ENCODE data around the gene AMBP. TPM values are rescaled to one million over a fixed set of nuclear protein-coding genes. Genes with fewer than 3 reads are reported as not detected.
"Not testable (repeated sequence)": the region's sequence is repeated elsewhere in the genome, so short reads cannot be mapped to it uniquely, and the experiment has no call there.

The AMBP gene
- total and polyA plus RNA-seq, 2 of the 13 experiments (the other 11 are each of a cell fraction or from before 2014, with no cell fraction given), result 1,510 to 2,580 TPM

- TF ChIP-seq, protein P1, sequence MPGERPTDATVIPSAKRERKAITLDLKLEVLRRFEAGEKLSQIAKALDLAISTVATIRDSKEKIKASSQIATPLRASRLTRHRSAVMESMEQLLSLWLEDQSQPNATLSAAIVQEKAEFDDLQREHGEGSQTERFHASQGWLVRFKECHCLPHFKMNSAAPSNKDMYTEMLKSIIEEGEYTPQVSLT (CRISPR knock-in tag; IDR thresholded peaks at IDR 0.05; ENCODE audit: borderline replicate concordance, low read depth), result no peak
- TF ChIP-seq THRA (CRISPR knock-in tag; IDR thresholded peaks at IDR 0.05; ENCODE audit: borderline replicate concordance) (no peak), MATR3 (CRISPR knock-in tag; IDR thresholded peaks at IDR 0.05) (no peak)
Measured at GRCh38 chr9:114046237-114046755, 31.8 kb downstream of the AMBP start (continued).

GRCh38 chr9:114043660-114044059 lies 34.4 kb downstream of the AMBP start:
- H3K36me3 ChIP-seq (replicated peaks in 1 of 2; ENCODE audit: control insufficient read depth in 1 of 2, insufficient read depth in 2 of 2, low read length in 2 of 2); H3K4me3 ChIP-seq (replicated peaks in 1 of 3; ENCODE audit: insufficient read depth in 1 of 3, low read depth in 2 of 3, low read length in 3 of 3); H3K9me3 ChIP-seq (ENCODE audit: low read length); H3K27me3 ChIP-seq (ENCODE audit: control insufficient read depth in 1 of 2, insufficient read depth in 2 of 2, low read length in 2 of 2); POLR2A ChIA-PET; CTCF ChIA-PET (ENCODE audit: low intra/inter-chr PET ratio, low total read pairs); FAIRE-seq; BruUV-seq (replicated peaks); H2AFZ ChIP-seq (ENCODE audit: low read length); H3K4me2 ChIP-seq (ENCODE audit: low read depth, low read length); H4K20me1 ChIP-seq (ENCODE audit: insufficient read depth, low read length); H3K9ac ChIP-seq (ENCODE audit: insufficient read depth, low read depth, low read length); ATAC-seq; DNase-seq (ENCODE audit: low spot score); H3K79me2 ChIP-seq (ENCODE audit: insufficient read depth, low read length); H3K27ac ChIP-seq (ENCODE audit: extremely low read length, insufficient read depth, low read length): not testable (repeated sequence)
- intact Hi-C loops (cut with micrococcal nuclease; ENCODE audit: unreplicated experiment) (loop anchor here (10.0 kb wide), 1 partner anchor 169 kb away; the partner anchor contains the start of gene ZNF618), in situ Hi-C loops (cut with HindIII; ENCODE audit: extremely low pct_ligation_motif_present, low pct_unique_long_range_greater_than_20kb) (loop anchor here (25.0 kb wide), 1 partner anchor 306 kb away; no protein-coding TSS in a partner anchor)
- peaks cover 14% of the 10 kb centered on the region for H3K4me1 ChIP-seq (ENCODE audit: insufficient read depth, low read length)

DNA sequence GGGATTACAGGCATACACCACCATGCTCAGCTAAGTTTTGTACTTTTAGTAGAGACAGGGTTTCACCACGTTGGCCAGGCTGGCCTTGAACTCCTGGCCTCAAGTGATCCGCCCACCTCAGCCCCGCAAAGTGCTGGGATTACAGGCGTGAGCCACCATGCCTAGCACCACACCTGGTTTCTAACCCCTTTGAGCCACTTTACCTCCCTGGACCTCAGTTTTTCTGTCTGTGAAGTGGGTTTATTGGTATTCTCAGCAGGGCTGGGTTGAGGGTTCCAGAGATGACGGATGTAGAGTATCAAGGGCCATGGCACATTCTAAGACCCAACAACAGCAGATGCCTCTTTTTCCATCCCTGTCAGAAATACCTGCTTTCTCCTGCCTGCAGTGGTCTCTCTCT lies 38.6 kb downstream of the AMBP start:
- H3K27ac ChIP-seq (ENCODE audit: extremely low read length, insufficient read depth, low read length), result no peak overlapping the region
- FAIRE-seq, result no peak
- no peak for ATAC-seq
- no peaks in the 10 kb centered on the region for H3K79me2 ChIP-seq (ENCODE audit: insufficient read depth, low read length)
- H3K36me3 ChIP-seq (replicated peaks in 1 of 2; ENCODE audit: control insufficient read depth in 1 of 2, insufficient read depth in 2 of 2, low read length in 2 of 2), result no peaks in the 10 kb centered on the region
- ChIA-PET CTCF (ENCODE audit: low intra/inter-chr PET ratio, low total read pairs) (no interaction called here), POLR2A (no interaction called here)
- no peak overlapping the region for H3K9ac ChIP-seq (ENCODE audit: insufficient read depth, low read depth, low read length)
- intact Hi-C loops (cut with micrococcal nuclease; ENCODE audit: unreplicated experiment), result no loop called here
- DNase-seq (ENCODE audit: low spot score), result no peak
- in situ Hi-C loops (cut with HindIII; ENCODE audit: extremely low pct_ligation_motif_present, low pct_unique_long_range_greater_than_20kb), result loop anchor here (25.0 kb wide), 1 partner anchor 302 kb away; no protein-coding TSS in a partner anchor
- 6% methylated on average over 5 of the region's 5 CpGs for WGBS (ENCODE audit: low lambda C conversion rate)
- H2AFZ ChIP-seq (ENCODE audit: low read length), result no peak overlapping the region
- H4K20me1 ChIP-seq (ENCODE audit: insufficient read depth, low read length), result no peaks in the 10 kb centered on the region
- H3K4me1 ChIP-seq (ENCODE audit: insufficient read depth, low read length), result peaks cover 7% of the 10 kb centered on the region
- no peak overlapping the region for H3K4me3 ChIP-seq (replicated peaks in 1 of 3; ENCODE audit: insufficient read depth in 1 of 3, low read depth in 2 of 3, low read length in 3 of 3)
- H3K4me2 ChIP-seq (ENCODE audit: low read depth, low read length), result no peak overlapping the region
- BruUV-seq (replicated peaks), result no TSS peak
- H3K9me3 ChIP-seq (ENCODE audit: low read length), result no peaks in the 10 kb centered on the region
- peaks cover 1 to 24% of the 10 kb centered on the region in 2 experiments; a peak in 3 of 5 replicates for H3K27me3 ChIP-seq (ENCODE audit: control insufficient read depth in 1 of 2, insufficient read depth in 2 of 2, low read length in 2 of 2)
- TF ChIP-seq GPN1 (CRISPR knock-in tag; IDR thresholded peaks at IDR 0.05; ENCODE audit: borderline replicate concordance), result no peak
- TF ChIP-seq, protein P2, sequence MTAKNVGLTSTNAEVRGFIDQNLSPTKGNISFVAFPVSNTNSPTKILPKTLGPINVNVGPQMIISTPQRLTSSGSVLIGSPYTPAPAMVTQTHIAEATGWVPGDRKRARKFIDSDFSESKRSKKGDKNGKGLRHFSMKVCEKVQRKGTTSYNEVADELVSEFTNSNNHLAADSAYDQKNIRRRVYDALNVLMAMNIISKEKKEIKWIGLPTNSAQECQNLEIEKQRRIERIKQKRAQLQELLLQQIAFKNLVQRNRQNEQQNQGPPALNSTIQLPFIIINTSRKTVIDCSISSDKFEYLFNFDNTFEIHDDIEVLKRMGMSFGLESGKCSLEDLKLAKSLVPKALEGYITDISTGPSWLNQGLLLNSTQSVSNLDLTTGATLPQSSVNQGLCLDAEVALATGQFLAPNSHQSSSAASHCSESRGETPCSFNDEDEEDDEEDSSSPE (CRISPR knock-in tag; IDR thresholded peaks at IDR 0.05), result no peak
- TF ChIP-seq KDM3A (CRISPR knock-in tag; IDR thresholded peaks at IDR 0.05; ENCODE audit: low read depth), result no peak
- TF ChIP-seq CSRNP2 (CRISPR knock-in tag; conservative IDR thresholded peaks at IDR 0.05; ENCODE audit: low read depth), result no peak
- no peak for TF ChIP-seq GRHL1 (CRISPR knock-in tag; conservative IDR thresholded peaks at IDR 0.05)
- TF ChIP-seq ZNF564 (CRISPR knock-in tag; IDR thresholded peaks at IDR 0.05), result no peak
- TF ChIP-seq ZNF12 (CRISPR knock-in tag; IDR thresholded peaks at IDR 0.05), result no peak
